Right renal pelvis (tissue), 4 donors: ENCODE data around the gene FKBP7. TPM values are rescaled to one million over a fixed set of nuclear protein-coding genes. Genes with fewer than 3 reads are reported as not detected.
A peak's percentile ranks its signal among the peaks of the same experiment; 100 is the strongest.
"Not testable (repeated sequence)": the region's sequence is repeated elsewhere in the genome, so short reads cannot be mapped to it uniquely, and the experiment has no call there.

ENCODE experiments used
- DNase-seq, 4 donors: peaks; one replicate each; pipeline ENCODE4 v3.0.0-alpha.2; 2013; ENCODE audit warnings: low read depth in 4 of 4, low spot score in 3 of 4, missing footprints in 1 of 4
- polyA plus RNA-seq, 4 donors: library from polyadenylated mRNA; unstranded; fragments of 120-200 nt; gene quantifications; one replicate each; pipeline ENCODE4 v1.2.1, GENCODE V29; 2013; ENCODE audit not compliant: insufficient read length in 4 of 4

The FKBP7 gene
- polyA plus RNA-seq, 4 donors, result 54.1 to 72.9 (median 64.4) TPM

- DNase-seq, result peak; percentile 96 to 98 (median 96)
Observed at GRCh38 chr2:178450774-178451525, 27.4 kb downstream of the FKBP7 start, which contains the start of the genes PJVK and PRKRA. TSS of gene PJVK (plus strand) at chr2:178451378. CDS start at chr2:178453410, 2,032 bp downstream. TSS of gene PRKRA (minus strand) at chr2:178451175. CDS start at chr2:178451030, 145 bp downstream.

- DNase-seq, result peak in 1 of 4 donors; percentile 4
Observed at GRCh38 chr2:178450524-178450773, 28.0 kb downstream of the FKBP7 start.

- DNase-seq, result peak in 3 of 4 donors; percentile 5 to 25 (median 9)
Observed at GRCh38 chr2:178449700-178450523, 28.5 kb downstream of the FKBP7 start.

DNA sequence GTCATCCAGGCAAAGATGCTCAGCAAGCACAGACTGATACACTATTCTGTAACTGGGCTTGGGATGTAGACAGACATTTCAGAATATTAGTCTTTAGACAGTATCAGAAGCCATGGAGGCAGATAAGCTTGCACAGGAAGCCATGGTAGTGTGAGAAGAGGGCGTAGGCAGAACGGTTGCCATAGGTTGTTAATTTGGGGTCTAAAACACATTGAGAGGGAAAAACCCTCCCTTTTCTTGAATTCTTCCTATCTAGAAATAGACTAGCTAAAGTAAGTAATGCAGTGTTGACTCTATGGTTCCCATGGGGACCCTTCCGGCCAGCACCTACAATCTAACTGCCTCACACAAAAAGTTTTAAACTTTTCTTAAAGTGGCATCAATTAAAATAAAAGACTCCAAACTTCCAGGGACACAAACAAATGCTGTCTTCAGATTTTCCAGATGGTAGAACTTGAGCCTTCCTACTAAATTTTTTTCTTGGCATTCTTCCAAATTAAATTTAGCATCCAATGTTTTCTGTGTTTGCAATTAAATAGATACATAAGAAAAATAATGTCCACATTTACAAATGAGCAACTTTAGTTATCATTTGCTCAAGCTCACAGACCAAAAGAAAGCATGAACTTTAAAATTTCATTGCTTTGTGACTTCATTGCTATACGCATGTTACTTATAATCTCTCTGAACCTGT, 29.3 kb downstream of the FKBP7 start:
- no peak for DNase-seq

DNA sequence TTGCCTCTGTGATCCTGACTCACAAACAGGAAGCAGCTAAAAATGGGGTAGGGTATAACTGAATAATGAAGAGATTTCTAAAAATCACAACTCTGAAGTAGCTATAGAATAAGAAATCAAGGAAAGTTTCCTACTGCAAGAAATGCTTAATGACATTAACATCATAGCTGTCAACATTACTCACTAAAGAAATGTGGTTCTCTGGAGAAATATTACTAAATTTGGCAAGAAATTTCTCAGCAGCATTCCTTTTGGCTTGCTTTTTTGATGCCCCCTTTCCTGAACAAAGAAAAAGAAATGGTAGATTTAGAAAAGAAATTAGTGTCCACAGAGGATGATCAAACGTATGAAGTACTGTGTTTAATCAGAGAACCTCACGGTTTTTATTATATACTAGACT, 37.0 kb downstream of the FKBP7 start:
- DNase-seq, result no peak

- DNase-seq, result no peak
Observed at GRCh38 chr2:178436662-178437061, 41.7 kb downstream of the FKBP7 start.

- no peak for DNase-seq
Observed at GRCh38 chr2:178429336-178429735, 49.1 kb downstream of the FKBP7 start.

DNA sequence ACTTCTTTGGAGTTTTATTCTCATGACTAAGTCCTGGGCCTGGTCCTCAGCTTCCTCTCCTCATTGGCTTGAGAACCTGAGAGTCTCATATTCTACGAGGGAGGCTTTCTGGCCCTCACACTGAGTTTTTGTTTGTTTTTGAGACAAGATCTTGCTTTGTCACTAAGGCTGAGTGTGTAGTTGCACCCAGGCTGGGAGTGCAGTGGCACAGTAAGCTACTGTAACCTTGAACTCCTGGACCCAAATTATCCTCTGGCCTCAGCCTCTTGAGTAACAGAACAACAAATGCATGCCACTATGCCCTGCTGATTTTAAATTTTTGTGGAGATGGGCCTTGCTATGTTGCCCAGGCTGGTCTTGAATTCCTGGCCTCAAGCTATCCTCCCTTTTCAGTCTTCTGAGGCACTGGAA, 50.0 kb downstream of the FKBP7 start:
- DNase-seq, result no peak

- DNase-seq, result no peak
Observed at GRCh38 chr2:178427458-178427857, 50.9 kb downstream of the FKBP7 start.

GRCh38 chr2:178426388-178426787, 52.0 kb downstream of the FKBP7 start:
- no peak for DNase-seq

GRCh38 chr2:178425255-178425827, 53.1 kb downstream of the FKBP7 start:
- DNase-seq, result no peak

DNA sequence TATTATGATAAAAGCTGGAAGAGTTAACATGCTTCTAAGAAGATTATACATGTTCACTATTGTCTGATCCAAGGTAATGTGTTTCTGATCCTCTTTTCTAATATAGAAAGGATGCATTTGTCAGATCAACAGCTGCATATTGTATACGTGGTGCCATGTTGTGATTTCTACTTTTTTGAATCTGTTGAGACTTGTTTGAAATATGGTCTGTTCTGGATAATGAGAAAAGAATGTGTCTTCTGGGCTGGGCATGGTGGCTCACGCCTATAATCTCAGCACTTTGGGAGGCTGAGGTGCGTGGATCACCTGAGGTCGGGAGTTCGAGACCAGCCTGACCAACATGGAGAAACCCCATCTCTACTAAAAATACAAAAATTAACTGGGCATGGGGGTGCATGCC, 54.7 kb downstream of the FKBP7 start:
- DNase-seq, result not testable (repeated sequence)

GRCh38 chr2:178422097-178422496, 56.3 kb downstream of the FKBP7 start:
- DNase-seq, result no peak

GRCh38 chr2:178420463-178420999, 57.9 kb downstream of the FKBP7 start:
- DNase-seq, result no peak

DNA sequence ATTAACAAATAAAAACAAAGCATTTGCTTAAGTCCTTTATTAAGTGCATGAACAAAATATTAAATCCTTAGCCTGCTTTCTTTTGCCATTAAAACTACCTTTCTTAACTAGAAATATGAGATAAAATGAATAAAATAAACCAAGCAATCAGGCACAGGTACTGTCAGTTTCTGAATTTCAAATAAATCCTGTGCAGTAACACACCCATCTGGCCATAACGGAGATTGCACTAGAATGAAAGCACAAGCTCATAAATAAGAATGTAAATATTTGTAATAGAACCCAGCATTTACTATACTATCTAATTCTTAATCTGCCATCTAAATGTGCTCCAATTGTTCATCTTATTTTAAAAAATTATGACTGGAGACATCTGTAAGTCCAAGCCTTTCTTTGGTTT, 59.3 kb downstream of the FKBP7 start:
- no peak for DNase-seq

DNA sequence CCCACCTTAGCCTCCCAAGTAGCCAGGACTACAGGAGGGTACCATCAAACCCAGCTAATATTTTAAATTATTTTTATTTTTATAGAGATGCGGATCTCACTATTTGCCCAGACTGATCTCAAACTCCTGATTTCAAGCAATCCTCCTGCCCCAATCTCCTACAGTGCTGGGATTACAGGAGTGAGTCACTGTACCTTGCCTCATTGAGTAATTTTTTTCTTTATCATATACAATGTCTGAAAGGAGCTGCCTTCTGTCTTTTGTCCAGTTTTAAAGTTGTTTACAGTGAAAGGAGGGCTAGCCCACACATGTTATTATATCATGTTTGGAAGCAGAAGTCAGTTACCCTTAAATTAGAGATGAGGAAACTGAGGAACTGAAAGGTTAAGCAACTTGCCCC, 60.0 kb downstream of the FKBP7 start:
- DNase-seq, result no peak

GRCh38 chr2:178417916-178418315, 60.5 kb downstream of the FKBP7 start:
- no peak for DNase-seq

DNA sequence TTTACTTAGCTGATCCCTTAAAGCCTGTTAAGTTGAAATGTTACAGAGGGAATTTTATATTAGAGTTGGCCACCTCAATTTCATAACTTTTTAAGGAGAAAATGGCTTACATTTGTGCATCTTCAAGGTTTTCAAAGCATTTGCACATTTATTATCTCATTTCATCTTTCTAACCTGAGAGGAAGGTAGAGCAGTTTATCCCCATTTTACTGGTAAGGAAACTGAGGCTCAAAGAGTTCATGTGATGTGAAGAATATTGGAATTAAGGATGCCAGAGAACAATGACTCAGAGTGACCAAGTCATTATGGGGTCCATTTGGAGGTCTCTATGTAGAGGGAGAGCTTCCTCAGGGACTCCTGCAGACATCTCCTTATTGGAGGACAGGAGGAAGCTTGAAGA, 62.4 kb downstream of the FKBP7 start:
- no peak for DNase-seq

GRCh38 chr2:178414266-178415247, 63.8 kb downstream of the FKBP7 start:
- peak; percentile 81 to 88 (median 86) for DNase-seq
